ENCODE data around the gene PATE2. TPM values are rescaled to one million over a fixed set of nuclear protein-coding genes. Genes with fewer than 3 reads are reported as not detected.

Gene PATE2
- not detected for polyA plus RNA-seq

DNA sequence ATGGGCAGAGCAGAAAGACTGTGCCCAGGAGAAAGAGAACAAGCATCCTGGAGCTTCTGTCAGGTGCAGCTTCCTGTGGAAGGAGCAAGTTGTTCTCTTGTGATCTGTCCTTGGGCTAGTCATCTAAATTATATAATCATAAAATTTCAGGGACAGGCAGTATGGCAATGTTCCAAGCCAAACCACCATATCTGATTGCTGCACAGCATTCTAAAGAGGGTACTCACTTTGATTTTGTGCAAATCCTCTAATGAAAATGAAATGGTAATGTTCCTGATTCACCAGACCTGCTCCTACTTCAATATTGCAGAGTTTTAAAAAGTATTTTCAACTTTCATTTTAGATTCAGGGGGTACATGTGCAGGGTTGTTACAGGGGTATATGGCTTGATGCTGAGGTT is at the start of gene PATE2:
Gene PATE2, minus strand, starts transcription at position 101 of the 400 bp plus-strand sequence. Its CDS starts 55 bp downstream, at position 46.
- Mint-ChIP-seq H3K9me3 (peaks cover 0 to 8% (median 0%) of the 10 kb centered on the region in 6 donors), H3K4me3 (no peak within 1 kb of the TSS), H3K27ac (no peak within 1 kb of the TSS)

DNA sequence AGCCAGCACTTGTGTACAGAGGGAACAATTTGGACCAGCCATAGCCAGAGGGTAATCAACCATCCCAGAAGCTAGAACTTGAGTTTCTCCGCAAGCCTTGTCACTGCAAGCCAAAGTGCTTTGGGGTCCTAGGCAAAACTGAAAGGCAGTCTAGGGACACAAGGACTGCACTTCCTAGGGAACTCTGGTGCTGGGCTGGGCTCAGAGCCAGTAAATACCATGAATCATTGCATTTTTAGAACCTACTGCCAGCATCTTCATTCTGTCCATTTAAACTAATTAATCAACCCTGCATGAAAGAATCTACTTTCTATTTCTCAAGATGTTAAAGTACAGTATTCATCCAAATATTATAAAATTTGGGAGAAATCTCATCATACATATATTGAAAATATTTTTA is 29.3 kb upstream of the PATE2 start:
- Mint-ChIP-seq H3K9me3 (peaks cover under 1 to 22% (median 6%) of the 10 kb centered on the region in 6 donors), H3K27ac (no peak overlapping the region), H3K27me3 (ENCODE audit: low read depth in 3 of 3) (peaks cover 2 to 9% (median 7%) of the 10 kb centered on the region in 3 donors), H3K36me3 (no peaks in the 10 kb centered on the region), H3K4me1 (no peaks in the 10 kb centered on the region), H3K4me3 (no peak overlapping the region)
- DNase-seq, result no peak

More for the DNA sequence above, at the start of gene PATE2:
- Mint-ChIP-seq H3K4me1 (no peaks in the 10 kb centered on the region), H3K27me3 (ENCODE audit: low read depth in 3 of 3) (peaks cover 5 to 15% (median 6%) of the 10 kb centered on the region in 3 donors), H3K36me3 (no peaks in the 10 kb centered on the region)
- no peak for DNase-seq

DNA sequence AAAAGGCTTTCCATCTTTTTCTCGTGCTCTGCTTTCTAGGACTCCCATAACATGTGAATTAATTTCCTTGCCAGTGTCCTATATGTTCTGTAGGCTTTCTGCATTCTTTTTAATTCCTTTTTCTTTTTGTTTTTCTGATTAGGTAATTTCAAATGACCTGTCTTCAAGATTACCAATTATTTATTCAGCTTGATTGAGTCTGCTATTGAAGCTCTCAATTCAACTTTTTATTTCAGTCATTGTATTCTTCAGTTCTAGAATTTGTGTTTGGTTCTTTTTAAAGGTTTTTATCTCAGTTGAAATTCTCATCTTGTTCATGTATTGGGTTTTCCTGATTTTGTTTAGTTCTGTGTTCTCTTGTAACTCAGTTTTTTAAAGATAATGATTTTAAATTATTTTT is 23.8 kb upstream of the PATE2 start:
- no peak for DNase-seq
- H3K27me3 Mint-ChIP-seq (ENCODE audit: low read depth in 3 of 3), result peaks cover 3 to 14% (median 4%) of the 10 kb centered on the region in 3 donors
- H3K27ac Mint-ChIP-seq, result no peak overlapping the region
- peaks cover 0 to 6% (median 0%) of the 10 kb centered on the region in 3 donors for H3K36me3 Mint-ChIP-seq
- no peaks in the 10 kb centered on the region for H3K4me1 Mint-ChIP-seq
- no peak overlapping the region for H3K4me3 Mint-ChIP-seq
- H3K9me3 Mint-ChIP-seq, result peaks cover 16 to 66% (median 32%) of the 10 kb centered on the region in 6 donors

DNA sequence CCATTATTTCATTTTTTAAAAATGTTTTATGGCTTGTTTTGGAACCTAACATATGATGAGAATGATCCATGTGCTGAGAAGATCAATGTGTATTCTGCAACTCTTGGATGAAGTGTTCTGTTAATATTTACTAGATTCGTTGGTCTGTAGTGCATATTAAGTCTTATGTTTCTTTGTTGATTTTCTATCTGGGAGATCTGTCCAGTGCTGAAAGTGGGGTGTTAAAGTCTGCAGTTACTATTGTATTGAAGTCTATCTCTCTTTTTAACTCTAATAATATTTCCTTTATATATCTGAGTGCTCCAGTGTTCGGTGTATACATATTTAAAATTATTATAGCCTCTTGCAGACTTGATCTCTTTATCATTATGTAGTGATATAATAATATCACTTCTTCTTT is 21.2 kb upstream of the PATE2 start:
- Mint-ChIP-seq H3K4me3 (no peak overlapping the region), H3K9me3 (peaks cover 18 to 75% (median 39%) of the 10 kb centered on the region in 6 donors), H3K36me3 (peaks cover 0 to 6% (median 0%) of the 10 kb centered on the region in 3 donors)

DNA sequence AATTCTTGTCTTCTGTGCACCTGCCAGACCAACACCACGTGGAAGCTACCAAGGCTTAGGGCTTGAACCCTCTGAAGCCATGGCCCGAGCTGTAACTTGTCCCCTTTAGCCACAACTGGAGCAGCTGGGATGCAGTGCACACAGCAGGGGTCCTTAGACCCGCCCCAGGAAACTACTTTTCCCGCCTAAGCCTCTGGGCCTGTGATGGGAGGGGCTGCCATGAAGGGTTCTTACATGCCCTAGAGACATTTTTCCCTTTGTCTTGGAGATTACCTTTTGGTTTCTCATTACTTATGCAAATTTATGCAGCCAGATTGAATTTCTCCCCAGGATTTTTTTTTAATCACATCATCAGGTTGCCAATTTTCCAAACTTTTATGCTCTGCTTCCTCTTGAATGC is 19.0 kb upstream of the PATE2 start:
- Mint-ChIP-seq H3K36me3 (peaks cover 0 to 6% (median 0%) of the 10 kb centered on the region in 3 donors), H3K27ac (no peak overlapping the region), H3K27me3 (ENCODE audit: low read depth in 3 of 3) (peaks cover 2 to 11% (median 10%) of the 10 kb centered on the region in 3 donors), H3K4me1 (no peaks in the 10 kb centered on the region), H3K4me3 (no peak overlapping the region), H3K9me3 (peaks cover 17 to 69% (median 41%) of the 10 kb centered on the region in 6 donors)
- DNase-seq, result no peak

More for the DNA sequence above, 21.2 kb upstream of the PATE2 start:
- no peaks in the 10 kb centered on the region for H3K4me1 Mint-ChIP-seq
- H3K27me3 Mint-ChIP-seq (ENCODE audit: low read depth in 3 of 3), result peaks cover 2 to 8% (median 7%) of the 10 kb centered on the region in 3 donors
- DNase-seq, result no peak
- H3K27ac Mint-ChIP-seq, result no peak overlapping the region

DNA sequence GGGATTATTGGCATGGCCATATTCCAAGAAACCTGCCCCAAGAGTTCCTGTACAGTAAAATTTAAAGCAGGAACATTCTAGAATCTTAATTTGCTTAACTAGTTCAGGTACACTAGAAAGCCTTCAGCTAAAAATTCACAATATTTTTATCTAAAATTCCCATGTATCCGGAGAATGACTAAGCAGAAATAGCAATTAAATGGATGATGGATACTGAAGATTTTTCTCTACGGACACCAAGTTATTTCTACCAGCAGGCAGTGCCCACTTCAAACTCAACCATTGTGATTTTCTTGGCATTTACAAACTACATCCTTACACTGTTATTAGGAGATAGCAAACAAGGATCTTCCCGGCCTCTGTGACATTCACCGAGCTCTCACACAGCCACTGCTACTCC is 12.2 kb upstream of the PATE2 start:
- Mint-ChIP-seq H3K27ac (no peak overlapping the region), H3K4me1 (no peaks in the 10 kb centered on the region), H3K27me3 (ENCODE audit: low read depth in 3 of 3) (peaks cover 7 to 14% (median 9%) of the 10 kb centered on the region in 3 donors), H3K36me3 (no peaks in the 10 kb centered on the region), H3K9me3 (peaks cover 3 to 25% (median 14%) of the 10 kb centered on the region in 6 donors), H3K4me3 (peak overlapping the region in 1 of 5 donors; percentile 7)
- DNase-seq, result no peak

DNA sequence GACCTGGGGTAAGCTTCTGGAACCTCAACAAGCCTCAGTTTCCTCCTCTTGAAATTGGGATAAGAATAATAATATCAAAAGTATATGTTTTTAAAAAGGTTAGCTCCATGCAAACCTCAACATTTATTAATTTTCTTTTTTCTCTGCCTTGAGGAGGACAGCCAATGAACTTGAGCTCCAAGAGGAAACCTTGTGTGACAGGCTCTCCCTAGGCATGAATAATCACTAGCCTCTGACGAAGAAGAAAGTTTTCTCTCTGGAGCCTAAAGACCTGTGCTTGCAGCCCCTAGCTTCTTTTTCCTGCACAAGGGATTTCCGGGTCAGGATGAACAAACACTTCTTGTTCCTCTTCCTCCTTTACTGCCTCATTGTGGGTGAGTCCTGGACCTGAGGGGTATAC is 9.2 kb upstream of the PATE2 start, which contains the start of gene PATE3:
Gene PATE3, plus strand, starts transcription at position 301 of the 400 bp plus-strand sequence. Its CDS starts 25 bp downstream, at position 326.
- Mint-ChIP-seq H3K4me1 (no peaks in the 10 kb centered on the region), H3K27me3 (ENCODE audit: low read depth in 3 of 3) (peaks cover 3 to 9% (median 5%) of the 10 kb centered on the region in 3 donors), H3K36me3 (no peaks in the 10 kb centered on the region), H3K4me3 (no peak within 1 kb of the TSS), H3K27ac (no peak within 1 kb of the TSS), H3K9me3 (peaks cover 0 to 5% (median 1%) of the 10 kb centered on the region in 6 donors)
- no peak for DNase-seq

DNA sequence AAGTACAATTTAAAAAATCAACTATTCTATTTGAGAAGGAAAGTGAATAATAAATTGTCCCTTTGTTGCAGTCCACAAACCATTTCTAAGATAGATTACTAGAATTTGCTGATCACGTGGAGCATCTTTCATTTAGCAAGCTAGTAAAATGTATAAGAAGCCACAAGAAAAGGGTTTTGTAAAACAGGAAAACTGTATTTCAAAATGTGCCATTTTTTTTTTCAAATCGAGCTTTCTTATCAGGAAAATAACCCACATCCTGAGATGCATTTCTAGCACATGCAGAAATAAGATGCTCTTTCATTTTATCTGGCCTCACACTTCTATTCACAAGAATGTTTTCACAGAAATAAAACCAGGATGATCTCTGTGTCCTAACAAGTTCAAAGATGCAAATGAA is 6.0 kb upstream of the PATE2 start:
- Mint-ChIP-seq H3K27ac (no peak overlapping the region), H3K9me3 (peaks cover 0 to 6% (median 0%) of the 10 kb centered on the region in 6 donors), H3K4me3 (no peak overlapping the region), H3K36me3 (no peaks in the 10 kb centered on the region), H3K27me3 (ENCODE audit: low read depth in 3 of 3) (peaks cover 7 to 14% (median 7%) of the 10 kb centered on the region in 3 donors), H3K4me1 (no peaks in the 10 kb centered on the region)
- DNase-seq, result no peak

DNA sequence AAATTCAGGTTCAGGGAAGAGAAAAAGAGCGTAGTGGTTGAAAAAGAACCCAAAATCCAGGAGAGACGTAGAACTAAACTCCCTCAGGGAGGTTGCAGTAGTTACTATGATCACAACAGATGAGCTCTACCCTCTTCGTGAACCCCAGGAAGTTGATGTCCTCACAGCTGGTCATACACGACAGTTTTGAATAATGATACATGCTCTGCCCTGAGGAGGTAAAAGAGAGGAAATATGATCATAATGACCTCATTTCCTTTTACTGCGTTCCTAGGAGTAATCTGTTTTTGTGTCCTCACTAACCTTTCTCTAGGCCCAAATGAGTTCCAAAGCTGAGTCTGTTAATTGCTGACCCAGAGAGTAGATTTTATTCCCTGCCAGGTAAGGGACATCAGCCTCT is 1.3 kb downstream of the PATE2 start:
- no peak for DNase-seq
- H3K27ac Mint-ChIP-seq, result no peak overlapping the region

DNA sequence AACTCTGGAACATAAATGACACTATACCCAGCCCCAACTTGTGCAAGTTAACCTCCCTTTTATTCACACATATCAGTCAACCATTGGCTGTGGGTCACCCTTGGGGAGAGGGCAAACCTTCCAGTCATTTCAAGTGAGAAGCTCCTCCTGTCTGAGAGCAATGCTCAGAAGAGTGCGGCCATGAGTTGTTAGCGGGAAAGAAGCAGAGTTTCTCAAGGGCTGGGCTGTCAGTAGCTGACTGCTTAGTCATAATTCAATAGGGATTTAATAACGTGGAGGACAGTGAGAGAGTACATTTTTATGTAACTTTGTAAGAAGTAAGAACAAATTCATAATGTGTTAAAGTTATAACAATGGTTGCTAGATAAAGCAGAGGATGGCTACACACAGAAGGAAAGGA is 5.1 kb downstream of the PATE2 start:
- no peaks in the 10 kb centered on the region for H3K36me3 Mint-ChIP-seq
- H3K4me1 Mint-ChIP-seq, result no peaks in the 10 kb centered on the region
- no peak overlapping the region for H3K27ac Mint-ChIP-seq
- no peak for DNase-seq
- no peak overlapping the region for H3K4me3 Mint-ChIP-seq
- peaks cover 0 to 6% (median 0%) of the 10 kb centered on the region in 6 donors for H3K9me3 Mint-ChIP-seq
- H3K27me3 Mint-ChIP-seq (ENCODE audit: low read depth in 3 of 3), result peaks cover 0 to 3% (median 0%) of the 10 kb centered on the region in 3 donors

More for the DNA sequence above, 1.3 kb downstream of the PATE2 start:
- Mint-ChIP-seq H3K9me3 (peaks cover 0 to 7% (median 0%) of the 10 kb centered on the region in 6 donors), H3K36me3 (no peaks in the 10 kb centered on the region), H3K27me3 (ENCODE audit: low read depth in 3 of 3) (peaks cover 4 to 12% (median 5%) of the 10 kb centered on the region in 3 donors), H3K4me1 (no peaks in the 10 kb centered on the region), H3K4me3 (no peak overlapping the region)

DNA sequence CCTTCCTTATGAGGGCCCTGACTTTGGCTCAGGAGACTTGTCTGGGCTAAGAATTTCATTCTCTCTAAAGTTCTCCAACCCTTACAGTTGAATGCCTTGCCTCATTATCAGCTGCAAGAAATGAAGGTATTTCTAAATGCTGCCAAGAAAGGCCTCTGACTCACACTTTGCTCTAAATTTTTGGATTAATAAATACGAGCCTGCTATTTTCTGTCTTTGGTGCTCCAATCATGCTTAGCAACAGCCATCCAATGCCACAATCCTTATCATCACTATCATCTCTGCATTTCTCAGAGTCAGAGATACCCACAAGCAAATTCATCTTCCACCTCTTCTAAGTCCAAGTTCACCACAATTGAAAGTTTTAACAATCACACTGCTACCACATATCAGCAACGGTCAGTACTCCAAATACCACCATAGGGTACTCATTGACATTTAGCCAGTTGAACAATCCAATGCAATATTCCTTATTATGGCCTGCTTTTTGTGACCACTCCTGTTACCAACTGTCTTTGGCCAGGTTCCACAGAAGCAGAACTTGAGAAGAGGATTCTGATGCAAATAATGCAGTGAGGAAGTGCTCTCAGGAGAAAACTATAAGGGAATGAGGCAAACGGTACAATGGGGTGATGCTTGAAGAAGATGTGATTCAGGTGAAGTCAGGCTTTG is 5.7 kb downstream of the PATE2 start:
- Mint-ChIP-seq H3K4me1 (no peaks in the 10 kb centered on the region), H3K27me3 (ENCODE audit: low read depth in 3 of 3) (peaks cover 0 to 1% (median 0%) of the 10 kb centered on the region in 3 donors), H3K4me3 (no peak overlapping the region), H3K36me3 (no peaks in the 10 kb centered on the region), H3K27ac (no peak overlapping the region), H3K9me3 (peaks cover 0 to 6% (median 0%) of the 10 kb centered on the region in 6 donors)
- DNase-seq, result no peak

DNA sequence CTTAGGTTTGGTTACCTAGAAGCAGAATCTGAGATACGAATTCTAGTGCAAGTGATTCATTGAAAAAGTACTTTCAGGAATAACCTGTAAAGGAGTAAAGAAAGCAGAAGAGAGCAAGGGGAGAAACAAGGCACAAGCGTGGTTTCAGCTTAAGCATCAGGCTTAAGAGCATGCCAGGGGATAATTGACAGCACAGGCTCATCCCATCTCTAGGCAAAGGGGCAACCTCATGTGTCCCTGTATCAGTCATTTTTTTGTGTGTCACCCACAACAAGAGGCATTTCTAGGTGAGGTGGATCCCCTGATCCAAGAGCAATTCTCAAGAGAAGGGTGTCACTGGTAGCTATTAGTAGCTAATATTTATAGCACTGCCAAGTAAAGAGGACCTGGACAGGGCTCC is 8.0 kb downstream of the PATE2 start:
- Mint-ChIP-seq H3K9me3 (peaks cover 0 to 2% (median 0%) of the 10 kb centered on the region in 6 donors), H3K4me1 (no peaks in the 10 kb centered on the region), H3K27me3 (ENCODE audit: low read depth in 3 of 3) (peaks cover 0 to 4% (median 3%) of the 10 kb centered on the region in 3 donors), H3K27ac (no peak overlapping the region), H3K36me3 (no peaks in the 10 kb centered on the region), H3K4me3 (no peak overlapping the region)
- DNase-seq, result no peak

DNA sequence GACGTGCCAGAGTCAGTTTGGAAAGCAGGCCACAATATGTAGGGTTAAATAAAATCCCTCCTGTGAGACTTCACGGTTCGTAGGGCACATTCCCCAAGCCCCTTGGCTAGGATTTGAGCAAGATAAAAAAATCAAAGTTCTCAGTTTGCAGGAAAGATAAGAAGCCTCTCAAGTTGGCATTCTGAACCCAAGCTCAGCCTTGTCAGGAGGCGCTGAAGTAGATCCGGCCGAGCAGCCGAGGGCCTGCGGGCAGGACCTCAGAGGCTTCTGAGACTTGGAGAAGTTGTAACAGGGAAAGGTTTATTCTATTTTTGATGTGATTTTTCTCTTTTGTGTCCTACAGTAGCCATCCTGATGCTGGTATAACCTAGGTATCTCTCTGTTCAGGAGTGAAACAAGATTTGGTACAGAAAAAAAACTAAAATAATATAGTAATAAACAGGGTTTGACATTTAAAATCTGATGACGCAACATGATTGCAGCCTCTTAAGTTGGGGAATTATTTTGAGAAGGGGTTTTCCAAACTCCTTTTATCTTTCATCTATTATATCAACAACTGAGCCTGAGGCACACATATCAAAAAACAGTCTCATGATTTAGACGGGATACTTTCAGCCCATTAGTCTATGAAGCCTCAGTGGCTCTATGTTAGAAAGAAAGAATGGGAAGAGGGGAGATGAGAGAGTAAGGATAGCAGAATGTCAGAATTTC is 10.1 kb downstream of the PATE2 start:
- Mint-ChIP-seq H3K27me3 (ENCODE audit: low read depth in 3 of 3) (peaks cover 4 to 6% (median 4%) of the 10 kb centered on the region in 3 donors), H3K4me1 (no peaks in the 10 kb centered on the region), H3K4me3 (no peak overlapping the region), H3K27ac (no peak overlapping the region), H3K9me3 (peaks cover 0 to 2% (median 0%) of the 10 kb centered on the region in 6 donors), H3K36me3 (no peaks in the 10 kb centered on the region)
- DNase-seq, result no peak

DNA sequence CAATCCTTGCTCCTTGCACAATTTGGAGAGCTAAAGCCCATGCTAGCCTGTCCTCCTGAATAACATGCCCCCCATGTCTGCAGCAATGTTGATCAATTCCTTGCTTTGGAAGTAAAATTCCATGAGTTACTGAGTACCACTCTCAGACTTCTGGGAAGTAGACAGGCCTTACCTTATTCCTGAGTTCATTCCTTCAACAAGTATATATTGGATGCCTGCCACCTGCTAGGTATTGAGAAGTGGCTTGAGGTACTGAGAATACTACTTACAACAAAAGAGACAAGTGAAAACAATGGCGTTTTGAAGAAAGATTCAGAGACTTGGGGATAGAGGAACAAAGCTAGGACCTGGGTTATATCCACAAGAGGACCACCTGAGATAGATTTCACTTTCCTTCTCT is 12.4 kb downstream of the PATE2 start:
- H3K9me3 Mint-ChIP-seq, result peaks cover 0 to 2% (median 0%) of the 10 kb centered on the region in 6 donors
- DNase-seq, result no peak
- no peaks in the 10 kb centered on the region for H3K36me3 Mint-ChIP-seq
- H3K27me3 Mint-ChIP-seq (ENCODE audit: low read depth in 3 of 3), result peaks cover 4 to 6% (median 4%) of the 10 kb centered on the region in 3 donors
- no peaks in the 10 kb centered on the region for H3K4me1 Mint-ChIP-seq
- H3K4me3 Mint-ChIP-seq, result no peak overlapping the region
- H3K27ac Mint-ChIP-seq, result no peak overlapping the region
